Upper lobe of left lung (tissue), 6 donors: Measurements from ENCODE around the gene NUTF2. TPM values are rescaled to one million over a fixed set of nuclear protein-coding genes. Genes with fewer than 3 reads are reported as not detected.

Source experiments
- ATAC-seq, 2 donors: fragments of 200-7000 bp; cut with Tn5 transposase; one replicate each; pipeline ENCODE4 v1.9.1; 2022; ENCODE audit warnings: mild to moderate bottlenecking in 2 of 2, moderate library complexity in 2 of 2; ENCODE audit not compliant: low FRiP score in 2 of 2
- DNase-seq, 2 donors: peaks; one replicate each; pipeline ENCODE4 v3.0.0-alpha.2; 2019 to 2020
- H3K27ac ChIP-seq, 4 donors: fragments of 200-600 bp; sonication (generic); one replicate each; pipeline ENCODE4 v1.5.1; 2016 to 2019
- H3K27me3 ChIP-seq, 4 donors: fragments of 200-600 bp; sonication (generic); one replicate each; pipeline ENCODE4 v1.5.1; 2017 to 2019
- H3K36me3 ChIP-seq, 4 donors: fragments of 200-600 bp; sonication (generic); one replicate each; pipeline ENCODE4 v1.5.1; 2016 to 2019
- H3K4me1 ChIP-seq, 4 donors: fragments of 200-600 bp; sonication (generic); one replicate each; pipeline ENCODE4 v1.5.1; 2018 to 2019
- H3K4me3 ChIP-seq, 4 donors: fragments of 200-600 bp; sonication (generic); one replicate each; pipeline ENCODE4 v1.5.1; 2017 to 2019; ENCODE audit warnings: mild to moderate bottlenecking in 2 of 4, moderate library complexity in 1 of 4
- H3K9me3 ChIP-seq, 4 donors: fragments of 200-600 bp; sonication (generic); one replicate each; pipeline ENCODE4 v1.5.1; 2018 to 2019
- EP300 ChIP-seq, 4 donors: sonication (generic); formaldehyde crosslinking; IDR thresholded peaks; one replicate each; pipeline ENCODE4 v1.5.1; 2017; ENCODE audit warnings: antibody characterized with exemption in 4 of 4, control low read depth in 2 of 4
- POLR2A ChIP-seq, 4 donors: fragments of 450-650 bp; IDR thresholded peaks; one replicate each; pipeline ENCODE4 v1.5.1; 2016 to 2017; ENCODE audit warnings: antibody characterized with exemption in 4 of 4, mild to moderate bottlenecking in 2 of 4
- POLR2AphosphoS5 ChIP-seq, 2 donors: sonication (generic); formaldehyde crosslinking; IDR thresholded peaks; one replicate each; pipeline ENCODE4 v1.5.1; 2017; ENCODE audit warnings: antibody characterized with exemption in 2 of 2
- WGBS, 2 donors: methylation state at CpG; one replicate each; pipeline ENCODE4 v1.1.5; 2017 to 2018; 5-methylcytosine and 5-hydroxymethylcytosine counted together
- total RNA-seq, 6 donors: library from RNA; depleted of rRNA in 4 of 6; stranded (reverse); fragments of >200 nt in 4 of 6; gene quantifications; one replicate each; pipeline versions ENCODE4 v1.1.0 to v1.2.1, GENCODE V29; 2016 to 2021
- TF ChIP-seq, protein P1 (sequence below), 6 experiments: fragments of 450-650 bp in 4 of 6; fragments of 200-600 bp in 2 of 6; sonication (generic) in 2 of 6; IDR thresholded peaks; one replicate each; pipeline ENCODE4 v1.5.1; 2016 to 2019; ENCODE audit warnings: antibody characterized with exemption in 6 of 6
- donor health status: DM: no; HTN: no; CAD: no; lungs with moderate emphysema.
- donor health status: DM: no; HTN: yes; CAD: no; lungs with severe emphysema.

NUTF2 gene
- 100 to 1,000 TPM in 2 of 6 donors, 10 to 100 TPM in 4; 50.2 to 203 (median 78.3) TPM for total RNA-seq

DNA sequence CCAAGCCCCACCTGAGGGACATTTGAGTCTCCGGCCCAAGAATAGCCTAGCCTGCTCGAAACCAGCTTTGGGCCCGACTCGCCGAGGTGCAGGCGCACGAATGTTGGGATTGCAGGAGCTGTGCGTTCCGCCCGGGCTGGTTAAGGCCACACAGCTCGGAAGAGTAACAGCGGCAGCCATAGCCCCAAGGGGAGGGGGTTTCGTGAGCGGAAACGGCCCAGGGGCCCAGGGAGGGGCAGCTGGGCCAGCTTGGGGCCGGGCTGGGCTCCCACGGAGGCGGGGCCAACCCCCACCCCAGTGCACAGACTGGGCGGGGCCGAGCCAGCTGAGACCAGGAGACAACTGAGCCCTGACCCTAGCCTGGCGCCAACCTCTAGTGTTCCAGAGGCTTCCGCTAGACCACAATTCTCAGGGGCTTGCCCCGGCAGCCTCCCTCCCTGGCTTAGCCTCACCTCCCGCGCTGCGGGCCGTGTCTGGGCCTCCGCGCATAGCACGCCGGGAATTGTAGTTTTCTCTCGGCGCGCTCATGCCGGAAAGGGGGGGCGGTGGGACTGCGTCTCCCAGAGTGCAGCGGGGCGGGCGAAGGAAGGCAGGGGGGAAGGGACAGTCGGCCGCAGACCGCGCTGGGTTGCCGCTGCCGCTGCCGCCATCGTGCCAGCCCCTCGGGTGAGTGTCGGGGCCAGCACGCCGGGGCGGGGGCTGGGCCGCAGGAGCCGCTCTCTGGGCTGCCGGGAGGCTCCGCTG, at the start of gene NUTF2:
TSS of gene NUTF2 (plus strand) at position 614 of the 744 bp plus-strand sequence. CDS start 18,198 bp downstream, outside the sequence.
- peaks cover 44 to 57% (median 49%) of the 10 kb centered on the region in 4 donors for H3K4me1 ChIP-seq
- TF ChIP-seq POLR2AphosphoS5 (IDR thresholded peaks at IDR 0.05) (peak; percentile 70 to 85), EP300 (IDR thresholded peaks at IDR 0.05) (peak in 1 of 4 donors; percentile 68), POLR2A (IDR thresholded peaks at IDR 0.05) (peak in 2 of 4 donors; percentile 5 to 73)
- TF ChIP-seq, protein P1, sequence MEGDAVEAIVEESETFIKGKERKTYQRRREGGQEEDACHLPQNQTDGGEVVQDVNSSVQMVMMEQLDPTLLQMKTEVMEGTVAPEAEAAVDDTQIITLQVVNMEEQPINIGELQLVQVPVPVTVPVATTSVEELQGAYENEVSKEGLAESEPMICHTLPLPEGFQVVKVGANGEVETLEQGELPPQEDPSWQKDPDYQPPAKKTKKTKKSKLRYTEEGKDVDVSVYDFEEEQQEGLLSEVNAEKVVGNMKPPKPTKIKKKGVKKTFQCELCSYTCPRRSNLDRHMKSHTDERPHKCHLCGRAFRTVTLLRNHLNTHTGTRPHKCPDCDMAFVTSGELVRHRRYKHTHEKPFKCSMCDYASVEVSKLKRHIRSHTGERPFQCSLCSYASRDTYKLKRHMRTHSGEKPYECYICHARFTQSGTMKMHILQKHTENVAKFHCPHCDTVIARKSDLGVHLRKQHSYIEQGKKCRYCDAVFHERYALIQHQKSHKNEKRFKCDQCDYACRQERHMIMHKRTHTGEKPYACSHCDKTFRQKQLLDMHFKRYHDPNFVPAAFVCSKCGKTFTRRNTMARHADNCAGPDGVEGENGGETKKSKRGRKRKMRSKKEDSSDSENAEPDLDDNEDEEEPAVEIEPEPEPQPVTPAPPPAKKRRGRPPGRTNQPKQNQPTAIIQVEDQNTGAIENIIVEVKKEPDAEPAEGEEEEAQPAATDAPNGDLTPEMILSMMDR (IDR thresholded peaks at IDR 0.05), result peak in 3 of 6 experiments; percentile 1 to 12 (median 4)
- H3K4me3 ChIP-seq, result peak within 1 kb of the TSS; percentile 73 to 98 (median 97)
- ATAC-seq (peak; percentile 93 to 94), DNase-seq (peak; percentile 94 to 96)
- H3K27me3 ChIP-seq, result no peaks in the 10 kb centered on the region
- peak within 1 kb of the TSS; percentile 87 to 98 (median 94) for H3K27ac ChIP-seq
- H3K9me3 ChIP-seq, result no peaks in the 10 kb centered on the region
- 0% methylated on average over 1 to 38 of the region's 57 CpGs for WGBS, 2 donors
- no peaks in the 10 kb centered on the region for H3K36me3 ChIP-seq

GRCh38 chr16:67800338-67800926, 46.3 kb upstream of the NUTF2 start:
- Histone ChIP-seq H3K9me3 (no peaks in the 10 kb centered on the region), H3K27ac (no peak overlapping the region), H3K36me3 (peaks cover 0 to 34% (median 12%) of the 10 kb centered on the region in 4 donors), H3K27me3 (no peaks in the 10 kb centered on the region), H3K4me3 (no peak overlapping the region), H3K4me1 (peaks cover 17 to 28% (median 24%) of the 10 kb centered on the region in 4 donors)
- 86 to 89% methylated on average over 7 of the region's 7 CpGs for WGBS, 2 donors
- DNase-seq (no peak), ATAC-seq (peak in 1 of 2 donors; percentile 78)
- TF ChIP-seq POLR2AphosphoS5 (IDR thresholded peaks at IDR 0.05) (no peak), EP300 (IDR thresholded peaks at IDR 0.05) (no peak)

- H3K4me1 ChIP-seq, result peaks cover 22 to 33% (median 29%) of the 10 kb centered on the region in 4 donors
- H3K27ac ChIP-seq, result no peak overlapping the region
- H3K36me3 ChIP-seq, result peaks cover 0 to 34% (median 12%) of the 10 kb centered on the region in 4 donors
- no peaks in the 10 kb centered on the region for H3K9me3 ChIP-seq
- no peak for DNase-seq
- TF ChIP-seq POLR2AphosphoS5 (IDR thresholded peaks at IDR 0.05) (no peak), POLR2A (IDR thresholded peaks at IDR 0.05) (no peak), EP300 (IDR thresholded peaks at IDR 0.05) (no peak)
- TF ChIP-seq, protein P1 (IDR thresholded peaks at IDR 0.05), result no peak
- ATAC-seq, result no peak
- H3K4me3 ChIP-seq, result no peak overlapping the region
- no peaks in the 10 kb centered on the region for H3K27me3 ChIP-seq
- 79% methylated on average over 1 of the region's 1 CpG; no CpG with 5 or more reads in 1 of the 2 donors for WGBS, 2 donors
These were observed 45.5 kb upstream of the NUTF2 start for GRCh38 chr16:67801241-67801640.

- no peak overlapping the region for H3K27ac ChIP-seq
- ATAC-seq (no peak), DNase-seq (no peak)
- TF ChIP-seq POLR2A (IDR thresholded peaks at IDR 0.05) (no peak), POLR2AphosphoS5 (IDR thresholded peaks at IDR 0.05) (no peak), EP300 (IDR thresholded peaks at IDR 0.05) (no peak)
- TF ChIP-seq, protein P1 (IDR thresholded peaks at IDR 0.05), result no peak
- peaks cover 22 to 33% (median 30%) of the 10 kb centered on the region in 4 donors for H3K4me1 ChIP-seq
- WGBS, 2 donors, result 76 to 85% methylated on average over 2 of the region's 2 CpGs
- H3K36me3 ChIP-seq, result peaks cover 0 to 34% (median 12%) of the 10 kb centered on the region in 4 donors
- no peaks in the 10 kb centered on the region for H3K27me3 ChIP-seq
- no peak overlapping the region for H3K4me3 ChIP-seq
- no peaks in the 10 kb centered on the region for H3K9me3 ChIP-seq
These were observed 44.9 kb upstream of the NUTF2 start for GRCh38 chr16:67801883-67802282.

- Histone ChIP-seq H3K27ac (no peak overlapping the region), H3K4me1 (peaks cover 27 to 40% (median 35%) of the 10 kb centered on the region in 4 donors), H3K27me3 (no peaks in the 10 kb centered on the region), H3K4me3 (no peak overlapping the region), H3K9me3 (no peaks in the 10 kb centered on the region), H3K36me3 (peaks cover 0 to 30% (median 12%) of the 10 kb centered on the region in 4 donors)
- WGBS, 2 donors, result 58 to 83% methylated on average over 3 of the region's 3 CpGs
- TF ChIP-seq POLR2A (IDR thresholded peaks at IDR 0.05) (no peak), POLR2AphosphoS5 (IDR thresholded peaks at IDR 0.05) (no peak), EP300 (IDR thresholded peaks at IDR 0.05) (no peak)
- TF ChIP-seq, protein P1 (IDR thresholded peaks at IDR 0.05), result no peak
- DNase-seq (no peak), ATAC-seq (no peak)
These were observed 42.8 kb upstream of the NUTF2 start for GRCh38 chr16:67803894-67804293.
